Stimulated activated CD8-positive, alpha-beta memory T cell treated with anti-CD3 and anti-CD28 coated beads, Interleukin-12 subunit alpha, Interleukin-12 subunit beta, amount 100 ng/mL, for 24 hours (primary cell): ENCODE results near the gene LNX1.

Experiments
- DNase-seq: peaks from one replicate; pipeline ENCODE4 v3.0.0-alpha.2; 2020; ENCODE audit errors: extremely low read depth

Gene LNX1

GRCh38 chr4:53591372-53591892 lies at the start of gene LNX1:
Gene LNX1, minus strand, starts transcription at chr4:53591486. Its CDS starts 17,484 bp downstream, at chr4:53574002.
- DNase-seq = no peak

GRCh38 chr4:53640576-53641453 lies 49.5 kb upstream of the LNX1 start:
- DNase-seq = no peak

- DNase-seq = no peak
Measured at GRCh38 chr4:53638919-53639318, 47.6 kb upstream of the LNX1 start.

GRCh38 chr4:53637348-53637747 lies 46.1 kb upstream of the LNX1 start:
- no peak for DNase-seq

GRCh38 chr4:53635697-53636483 lies 44.6 kb upstream of the LNX1 start:
- DNase-seq = no peak

GRCh38 chr4:53633608-53634007 lies 42.3 kb upstream of the LNX1 start:
- no peak for DNase-seq

GRCh38 chr4:53629296-53629695 lies 38.0 kb upstream of the LNX1 start:
- DNase-seq = no peak

GRCh38 chr4:53626491-53626890 lies 35.2 kb upstream of the LNX1 start:
- DNase-seq = no peak

- DNase-seq = no peak
Measured at GRCh38 chr4:53625888-53626287, 34.6 kb upstream of the LNX1 start.

GRCh38 chr4:53622739-53623151 lies 31.5 kb upstream of the LNX1 start:
- no peak for DNase-seq

- no peak for DNase-seq
Measured at GRCh38 chr4:53620956-53621355, 29.7 kb upstream of the LNX1 start.

- no peak for DNase-seq
Measured at GRCh38 chr4:53619431-53619830, 28.1 kb upstream of the LNX1 start.

- DNase-seq = no peak
Measured at GRCh38 chr4:53618321-53618720, 27.0 kb upstream of the LNX1 start.

- DNase-seq = no peak
Measured at GRCh38 chr4:53617101-53617680, 25.9 kb upstream of the LNX1 start.

- no peak for DNase-seq
Measured at GRCh38 chr4:53616219-53616618, 24.9 kb upstream of the LNX1 start.

- DNase-seq = no peak
Measured at GRCh38 chr4:53614591-53614990, 23.3 kb upstream of the LNX1 start.

GRCh38 chr4:53613428-53613827 lies 22.1 kb upstream of the LNX1 start:
- DNase-seq = no peak

GRCh38 chr4:53608649-53609048 lies 17.4 kb upstream of the LNX1 start:
- DNase-seq = no peak

GRCh38 chr4:53608242-53608641 lies 17.0 kb upstream of the LNX1 start:
- DNase-seq = no peak

- no peak for DNase-seq
Measured at GRCh38 chr4:53605783-53606182, 14.5 kb upstream of the LNX1 start.

- no peak for DNase-seq
Measured at GRCh38 chr4:53602390-53602789, 11.1 kb upstream of the LNX1 start.

- DNase-seq = no peak
Measured at GRCh38 chr4:53601251-53601764, 10.0 kb upstream of the LNX1 start.
